Measurements from ENCODE around the gene POLR3E.
A peak's percentile ranks its signal among the peaks of the same experiment; 100 is the strongest.
"Not testable (repeated sequence)": the region's sequence is repeated elsewhere in the genome, so short reads cannot be mapped to it uniquely, and the experiment has no call there.

The POLR3E gene

GRCh38 chr16:22293137-22294106 lies 3.8 kb upstream of the POLR3E start:
- DNase-seq: no peak

GRCh38 chr16:22296225-22297113 lies 740 bp upstream of the POLR3E start:
- DNase-seq: no peak

GRCh38 chr16:22297871-22298733 lies 893 bp downstream of the POLR3E start:
- DNase-seq: peak; percentile 91

- DNase-seq: no peak
Observed at GRCh38 chr16:22299036-22299435, 1.8 kb downstream of the POLR3E start.

- DNase-seq: peak; percentile 32
Observed at GRCh38 chr16:22300427-22301071, 3.3 kb downstream of the POLR3E start.

- DNase-seq: not testable (repeated sequence)
Observed at GRCh38 chr16:22301423-22301822, 4.2 kb downstream of the POLR3E start.

- no peak for DNase-seq
Observed at GRCh38 chr16:22302776-22303363, 5.7 kb downstream of the POLR3E start.

GRCh38 chr16:22304411-22304810 lies 7.2 kb downstream of the POLR3E start:
- DNase-seq: no peak

GRCh38 chr16:22306788-22307187 lies 9.6 kb downstream of the POLR3E start:
- DNase-seq: no peak

- DNase-seq: no peak
Observed at GRCh38 chr16:22307838-22308237, 10.6 kb downstream of the POLR3E start.

GRCh38 chr16:22308824-22309520 lies 11.8 kb downstream of the POLR3E start:
- no peak for DNase-seq

GRCh38 chr16:22311520-22311919 lies 14.3 kb downstream of the POLR3E start:
- no peak for DNase-seq

GRCh38 chr16:22312897-22313781 lies 15.9 kb downstream of the POLR3E start:
- DNase-seq: no peak

GRCh38 chr16:22313876-22314470 lies 16.8 kb downstream of the POLR3E start:
- DNase-seq: no peak

GRCh38 chr16:22314661-22315626 lies 17.7 kb downstream of the POLR3E start:
- no peak for DNase-seq

- DNase-seq: no peak
Observed at GRCh38 chr16:22315979-22316378, 18.8 kb downstream of the POLR3E start.

GRCh38 chr16:22316411-22316811 lies 19.2 kb downstream of the POLR3E start:
- DNase-seq: no peak

- no peak for DNase-seq
Observed at GRCh38 chr16:22317001-22317530, 19.9 kb downstream of the POLR3E start.
